ENCODE measurements around the gene DDX5.

Gene DDX5

DNA sequence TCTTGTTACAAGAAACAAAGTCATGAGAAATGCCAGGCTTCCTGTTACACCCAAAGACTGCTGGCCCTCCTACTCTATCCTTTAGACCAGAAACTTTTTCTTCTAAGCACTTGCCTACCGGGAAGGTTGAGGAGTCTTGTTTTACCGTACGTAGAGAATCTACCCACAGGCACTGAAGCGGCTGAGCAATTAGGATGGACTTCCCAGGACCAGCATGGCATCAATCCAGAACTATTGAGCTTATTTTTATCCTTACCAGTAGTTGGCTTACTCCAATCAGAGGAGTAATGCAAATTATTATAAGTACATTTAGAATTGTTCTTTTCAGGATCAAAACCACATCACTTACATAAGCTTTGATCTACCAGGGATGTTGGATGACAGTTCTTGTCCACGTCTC lies 26.3 kb upstream of the DDX5 start:
- no peak for TF ChIP-seq CTCF (IDR thresholded peaks at IDR 0.05; ENCODE audit: poor library complexity, severe bottlenecking)
- H3K4me1 ChIP-seq (ENCODE audit: insufficient read depth, poor library complexity, severe bottlenecking), result no peaks in the 10 kb centered on the region
- H3K27me3 ChIP-seq (ENCODE audit: insufficient read depth, poor library complexity, severe bottlenecking), result no peaks in the 10 kb centered on the region
- H3K27ac ChIP-seq (ENCODE audit: poor library complexity, severe bottlenecking), result no peak overlapping the region
- peaks cover 97% of the 10 kb centered on the region for H3K36me3 ChIP-seq (ENCODE audit: low read depth)
- H3K9me3 ChIP-seq (ENCODE audit: severe bottlenecking), result no peaks in the 10 kb centered on the region
- ATAC-seq (ENCODE audit: low read depth) (no peak), DNase-seq (ENCODE audit: low spot score) (no peak)
- H3K4me3 ChIP-seq (ENCODE audit: severe bottlenecking), result no peak overlapping the region

- Histone ChIP-seq H3K27me3 (ENCODE audit: insufficient read depth, poor library complexity, severe bottlenecking) (no peaks in the 10 kb centered on the region), H3K27ac (ENCODE audit: poor library complexity, severe bottlenecking) (no peak overlapping the region), H3K4me3 (ENCODE audit: severe bottlenecking) (no peak overlapping the region), H3K36me3 (ENCODE audit: low read depth) (peaks cover 97% of the 10 kb centered on the region), H3K4me1 (ENCODE audit: insufficient read depth, poor library complexity, severe bottlenecking) (no peaks in the 10 kb centered on the region), H3K9me3 (ENCODE audit: severe bottlenecking) (no peaks in the 10 kb centered on the region)
- no peak for TF ChIP-seq CTCF (IDR thresholded peaks at IDR 0.05; ENCODE audit: poor library complexity, severe bottlenecking)
- DNase-seq (ENCODE audit: low spot score), result no peak
- ATAC-seq (ENCODE audit: low read depth), result no peak; the same call in 2 of the 3 replicates
These were observed 25.9 kb upstream of the DDX5 start for GRCh38 chr17:64531955-64532371.

DNA sequence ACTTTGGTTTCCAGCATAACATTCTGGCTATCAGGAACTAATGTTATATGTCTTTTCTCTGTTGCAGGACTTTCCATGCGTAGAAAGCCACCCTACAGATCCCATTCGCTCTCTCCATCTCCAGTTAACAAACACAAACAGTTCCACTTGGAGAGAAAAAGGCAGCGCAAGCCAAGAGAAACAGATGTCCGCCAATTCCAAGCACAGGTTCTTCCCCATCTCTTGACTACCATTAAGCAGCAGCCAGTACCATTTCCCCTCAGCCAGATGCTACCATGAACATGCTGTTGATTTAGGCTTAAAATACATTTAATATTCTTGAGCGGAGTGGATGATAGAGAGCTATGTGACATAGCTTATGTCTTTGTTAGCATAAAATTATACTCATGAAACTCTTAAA lies 23.1 kb upstream of the DDX5 start:
- no peaks in the 10 kb centered on the region for H3K27me3 ChIP-seq (ENCODE audit: insufficient read depth, poor library complexity, severe bottlenecking)
- no peaks in the 10 kb centered on the region for H3K4me1 ChIP-seq (ENCODE audit: insufficient read depth, poor library complexity, severe bottlenecking)
- no peak overlapping the region for H3K27ac ChIP-seq (ENCODE audit: poor library complexity, severe bottlenecking)
- no peak for TF ChIP-seq CTCF (IDR thresholded peaks at IDR 0.05; ENCODE audit: poor library complexity, severe bottlenecking)
- no peak for ATAC-seq (ENCODE audit: low read depth)
- H3K4me3 ChIP-seq (ENCODE audit: severe bottlenecking), result no peak overlapping the region
- H3K36me3 ChIP-seq (ENCODE audit: low read depth), result peaks cover 98% of the 10 kb centered on the region
- no peaks in the 10 kb centered on the region for H3K9me3 ChIP-seq (ENCODE audit: severe bottlenecking)
- no peak for DNase-seq (ENCODE audit: low spot score)

DNA sequence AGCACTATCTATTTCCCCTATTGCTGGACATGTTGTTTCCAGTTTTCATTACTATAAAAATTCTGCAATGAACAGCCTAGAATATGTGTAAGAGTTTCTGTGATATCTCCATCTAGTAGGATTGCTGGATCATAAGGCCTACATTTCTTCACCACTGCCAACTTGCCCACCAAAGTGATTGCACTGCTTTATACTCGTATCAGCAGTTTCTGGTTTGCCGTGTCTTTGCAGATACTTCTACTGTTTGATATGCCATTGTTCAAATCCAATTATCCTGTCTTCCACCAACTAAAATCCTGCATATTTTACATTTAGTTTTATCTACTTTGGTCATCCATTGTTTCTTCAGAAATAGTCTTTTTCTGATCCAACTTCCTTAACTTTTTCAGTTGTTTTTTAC lies 21.8 kb upstream of the DDX5 start:
- H3K9me3 ChIP-seq (ENCODE audit: severe bottlenecking), result no peaks in the 10 kb centered on the region
- DNase-seq (ENCODE audit: low spot score) (no peak), ATAC-seq (ENCODE audit: low read depth) (no peak)
- no peak overlapping the region for H3K27ac ChIP-seq (ENCODE audit: poor library complexity, severe bottlenecking)
- no peak overlapping the region for H3K4me3 ChIP-seq (ENCODE audit: severe bottlenecking)
- no peak for TF ChIP-seq CTCF (IDR thresholded peaks at IDR 0.05; ENCODE audit: poor library complexity, severe bottlenecking)
- H3K27me3 ChIP-seq (ENCODE audit: insufficient read depth, poor library complexity, severe bottlenecking), result no peaks in the 10 kb centered on the region
- no peaks in the 10 kb centered on the region for H3K4me1 ChIP-seq (ENCODE audit: insufficient read depth, poor library complexity, severe bottlenecking)
- peaks cover 100% of the 10 kb centered on the region for H3K36me3 ChIP-seq (ENCODE audit: low read depth)

GRCh38 chr17:64520359-64520758 lies 14.3 kb upstream of the DDX5 start:
- H3K27me3 ChIP-seq (ENCODE audit: insufficient read depth, poor library complexity, severe bottlenecking), result no peaks in the 10 kb centered on the region
- H3K9me3 ChIP-seq (ENCODE audit: severe bottlenecking), result no peaks in the 10 kb centered on the region
- no peak for TF ChIP-seq CTCF (IDR thresholded peaks at IDR 0.05; ENCODE audit: poor library complexity, severe bottlenecking)
- H3K27ac ChIP-seq (ENCODE audit: poor library complexity, severe bottlenecking), result no peak overlapping the region
- H3K4me1 ChIP-seq (ENCODE audit: insufficient read depth, poor library complexity, severe bottlenecking), result no peaks in the 10 kb centered on the region
- ATAC-seq (ENCODE audit: low read depth), result no peak
- peaks cover 100% of the 10 kb centered on the region for H3K36me3 ChIP-seq (ENCODE audit: low read depth)
- no peak for DNase-seq (ENCODE audit: low spot score)
- no peak overlapping the region for H3K4me3 ChIP-seq (ENCODE audit: severe bottlenecking)

Data from RWPE2 (cell line).